HG02798 (cell line): Measurements from ENCODE around the gene MRFAP1.
"Not testable (repeated sequence)": the region's sequence is repeated elsewhere in the genome, so short reads cannot be mapped to it uniquely, and the experiment has no call there.

ENCODE experiments used
- ATAC-seq: cut with Tn5 transposase; IDR thresholded peaks from one replicate; pipeline ENCODE4 v1.9.1; 2021; ENCODE audit warnings: mild to moderate bottlenecking; ENCODE audit not compliant: unreplicated experiment, poor library complexity

Gene MRFAP1

DNA sequence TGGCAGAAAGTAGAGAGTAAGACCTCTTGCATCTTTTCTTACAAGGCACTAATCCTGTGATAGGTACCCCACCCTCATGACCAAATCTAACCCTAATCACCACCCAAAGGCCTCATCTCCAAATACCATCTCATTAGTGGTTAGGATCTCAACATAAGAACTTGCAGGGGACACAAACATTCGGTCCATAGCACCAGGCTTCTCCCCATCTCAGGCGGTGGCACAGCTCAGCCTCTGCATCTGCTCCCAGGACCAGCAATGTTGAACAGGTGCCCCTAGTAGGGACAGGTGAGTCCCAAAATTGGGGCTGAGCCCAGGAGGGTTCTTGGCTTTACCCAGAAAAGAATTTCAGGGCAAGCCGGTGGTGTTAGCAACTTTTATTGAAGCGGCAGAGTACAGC lies 8.4 kb upstream of the MRFAP1 start:
- ATAC-seq: no peak

DNA sequence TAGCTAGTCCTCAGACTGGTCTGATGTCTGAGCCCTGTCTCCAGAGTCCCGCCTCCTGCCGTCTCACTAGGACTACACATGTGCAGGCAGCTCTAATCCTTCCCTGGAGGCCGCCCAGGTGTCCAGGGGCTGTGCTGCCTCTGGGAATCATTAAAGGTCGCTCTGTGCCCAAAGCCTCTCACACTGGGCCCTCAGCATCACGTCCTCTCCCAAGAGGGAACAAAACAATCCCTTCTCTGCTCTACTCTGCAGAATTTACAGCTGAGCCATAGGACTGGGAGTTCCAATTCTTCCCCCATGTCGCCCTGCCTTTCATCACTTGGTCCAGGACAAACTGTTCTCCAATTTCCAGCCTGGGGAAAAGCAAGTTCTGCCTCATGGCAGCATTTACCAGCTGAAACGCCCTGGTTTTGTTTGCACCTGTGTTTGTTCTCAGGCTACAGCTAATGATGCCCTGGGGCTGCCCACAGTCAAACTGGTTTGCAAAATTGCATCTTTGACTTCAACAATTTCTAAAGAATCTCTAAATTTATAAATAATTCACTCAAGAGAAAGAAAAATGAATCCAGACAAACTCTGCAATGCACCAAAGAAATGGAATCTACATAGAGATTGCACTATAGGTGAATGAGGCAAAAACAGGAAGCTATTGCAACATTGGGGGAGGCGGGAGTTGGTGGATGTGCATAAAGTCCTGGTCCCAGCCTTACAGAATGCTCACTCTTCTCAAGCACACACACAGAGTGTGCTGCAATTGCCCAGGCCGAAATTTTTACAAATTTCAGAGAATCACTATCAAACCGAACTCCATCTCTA lies 7.2 kb upstream of the MRFAP1 start:
- no peak for ATAC-seq

DNA sequence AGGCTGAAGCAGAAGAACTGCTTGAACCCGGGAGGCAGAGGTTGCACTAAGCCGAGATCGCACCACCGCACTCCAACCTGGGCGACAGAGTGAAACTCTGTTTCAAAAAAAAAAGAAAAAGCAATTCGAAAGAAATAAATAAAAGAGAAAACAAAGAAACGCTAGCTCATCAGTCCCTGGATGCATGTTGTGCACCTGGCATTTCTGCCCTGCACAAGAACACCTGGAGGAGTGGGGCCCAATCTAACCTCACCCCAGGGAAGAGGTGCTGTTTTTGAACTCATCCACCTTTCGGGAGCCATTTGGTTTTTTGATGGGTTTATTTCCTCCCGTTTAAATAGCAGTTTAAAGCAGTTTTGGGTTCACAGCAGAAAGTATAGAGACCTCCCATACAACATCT lies 5.7 kb upstream of the MRFAP1 start:
- no peak for ATAC-seq

DNA sequence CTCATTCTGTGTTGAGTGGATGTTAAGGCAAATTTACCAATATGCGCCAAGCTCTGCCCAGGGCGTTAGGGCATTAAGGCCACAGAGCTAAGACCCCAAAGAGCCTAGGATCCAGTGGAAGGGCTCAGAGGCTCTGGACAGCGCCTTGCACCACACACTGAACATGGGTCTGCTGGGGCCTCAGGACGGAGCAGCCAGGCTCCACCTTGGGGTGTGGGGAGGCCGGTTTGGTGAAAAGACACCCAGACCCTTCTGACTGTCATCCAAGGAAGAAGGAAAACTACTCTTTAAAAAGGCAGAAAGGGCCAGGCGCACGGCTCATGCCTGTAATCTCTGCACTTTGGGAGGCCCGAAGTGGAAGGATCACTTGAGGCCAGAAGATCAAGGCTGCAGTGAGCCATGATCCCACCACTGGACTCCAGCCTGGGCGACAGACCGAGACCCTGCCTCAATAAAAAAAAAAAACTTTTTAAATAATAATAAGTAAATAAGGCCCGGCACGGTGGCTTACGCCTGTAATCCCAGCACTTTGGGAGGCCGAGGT lies 1.3 kb upstream of the MRFAP1 start:
- no peak for ATAC-seq

DNA sequence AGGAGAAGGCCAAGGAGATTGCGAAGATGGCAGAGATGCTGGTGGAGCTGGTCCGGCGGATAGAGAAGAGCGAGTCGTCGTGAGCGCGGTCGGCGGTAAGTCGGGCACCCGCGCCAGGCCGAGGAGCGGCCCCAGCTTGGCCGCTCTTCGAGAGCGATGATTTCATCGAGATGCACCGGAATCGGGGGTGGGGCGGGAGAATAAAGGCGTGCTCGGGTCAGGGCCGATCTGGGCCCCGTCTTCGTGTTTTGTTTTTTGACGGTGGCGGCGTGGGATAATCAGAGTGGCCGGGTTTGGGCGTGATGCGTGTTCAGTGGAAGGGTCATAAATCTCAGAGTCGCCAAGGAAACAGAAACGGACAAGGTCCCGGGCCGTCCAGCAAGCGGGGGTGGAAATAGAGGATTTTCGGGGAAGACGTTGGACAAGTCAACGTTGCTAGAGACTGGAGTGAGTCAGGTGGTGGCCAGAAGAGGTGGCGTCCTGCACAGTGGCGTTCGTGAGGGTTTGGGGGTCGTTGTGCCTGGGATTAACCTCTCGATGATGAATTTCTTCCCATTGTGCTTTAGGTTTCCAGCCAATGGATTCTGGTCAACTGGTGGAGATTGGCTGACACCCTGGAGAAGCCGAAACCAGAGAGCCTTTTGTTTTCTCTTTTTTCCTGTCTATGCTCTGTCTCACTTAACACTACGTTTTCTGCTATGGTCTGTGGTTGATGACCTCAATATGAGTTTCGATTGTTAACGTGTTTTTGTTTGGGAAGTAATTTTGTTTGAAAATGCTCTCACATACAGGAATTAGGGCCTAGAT lies 882 bp downstream of the MRFAP1 start:
- peak; percentile 31 for ATAC-seq

DNA sequence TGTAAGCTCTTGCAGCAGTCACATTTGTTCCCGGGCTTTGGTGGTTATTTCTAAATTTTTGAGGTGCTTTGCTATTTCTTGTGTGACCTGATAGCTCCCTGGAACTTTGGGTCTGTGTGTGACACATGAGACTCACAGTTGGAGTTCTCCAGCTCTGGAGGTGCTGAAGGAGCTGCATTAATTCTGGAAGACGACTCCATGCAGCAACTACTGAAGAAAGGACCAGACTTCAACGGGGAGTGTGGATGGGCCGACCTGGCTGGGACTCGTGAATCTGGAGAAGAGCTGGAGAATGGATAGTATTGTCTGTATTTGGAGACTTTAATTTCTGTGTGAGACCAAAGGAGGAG lies 1.5 kb downstream of the MRFAP1 start:
- no peak for ATAC-seq

DNA sequence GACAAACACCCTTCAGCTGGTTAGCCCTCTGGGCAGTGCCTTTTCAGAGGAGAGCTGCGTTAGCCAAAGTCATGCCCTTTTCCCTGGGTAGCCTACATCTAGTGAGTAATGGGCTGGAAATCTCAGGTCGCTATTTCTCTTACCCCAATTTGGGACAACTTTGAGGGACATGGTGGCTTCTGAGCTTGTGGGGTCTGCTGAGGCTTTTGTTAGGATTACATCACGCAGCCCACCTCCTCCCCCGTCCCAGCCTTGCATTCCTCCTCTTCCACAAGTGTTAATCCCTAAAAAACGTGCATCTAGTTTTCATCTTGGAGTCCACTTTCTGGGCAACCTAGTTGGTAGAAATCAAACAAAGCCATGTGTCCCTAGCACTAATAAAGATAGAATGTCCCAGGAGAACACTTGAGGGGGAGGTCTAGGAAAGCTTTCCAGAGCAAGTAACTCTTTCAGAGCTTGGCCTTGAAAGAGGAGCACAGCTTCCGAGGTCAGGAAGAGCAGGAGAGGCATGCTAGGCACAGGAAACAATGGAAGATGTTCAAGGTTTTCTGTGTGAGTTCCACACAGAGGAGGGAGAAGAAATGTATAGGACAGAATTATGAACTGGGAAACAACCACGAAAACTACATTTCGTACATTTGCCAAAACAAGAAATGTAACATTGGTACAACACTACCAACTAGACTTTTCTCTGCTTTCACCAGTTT lies 2.8 kb downstream of the MRFAP1 start:
- no peak for ATAC-seq

DNA sequence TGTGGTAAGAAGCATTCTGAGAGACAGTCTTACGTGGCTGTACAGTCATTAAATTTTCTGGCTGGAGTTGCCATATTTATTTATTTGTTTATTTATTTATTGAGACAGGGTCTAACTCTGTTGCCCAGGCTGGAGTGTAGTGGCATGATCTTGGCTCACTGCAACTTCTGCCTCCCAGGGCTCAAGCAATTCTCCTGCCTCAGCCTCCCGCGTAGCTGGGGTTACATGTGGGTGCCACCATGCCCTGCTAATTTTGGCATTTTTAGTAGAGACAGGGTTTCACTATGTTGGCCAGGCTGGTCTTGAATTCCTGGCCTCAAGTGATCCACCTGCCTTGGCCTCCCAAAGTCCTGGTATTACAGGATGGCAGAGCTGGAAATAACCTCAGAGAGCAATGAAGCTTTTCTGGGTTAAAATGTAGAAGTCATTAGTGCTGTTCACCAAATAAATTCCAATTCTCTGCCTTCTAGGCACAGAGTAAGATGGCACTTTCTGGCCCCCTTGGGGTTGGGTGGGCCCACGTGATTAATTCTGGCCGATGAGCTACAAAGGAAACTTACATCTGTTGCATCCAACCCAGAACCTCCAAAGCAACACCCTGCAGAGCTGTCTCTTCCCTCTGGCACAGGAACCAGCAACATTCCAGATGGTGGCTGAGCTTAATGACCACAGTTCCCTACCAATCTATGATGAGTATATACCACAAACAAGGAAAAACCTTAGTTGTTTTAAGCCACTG lies 4.5 kb downstream of the MRFAP1 start:
- no peak for ATAC-seq

DNA sequence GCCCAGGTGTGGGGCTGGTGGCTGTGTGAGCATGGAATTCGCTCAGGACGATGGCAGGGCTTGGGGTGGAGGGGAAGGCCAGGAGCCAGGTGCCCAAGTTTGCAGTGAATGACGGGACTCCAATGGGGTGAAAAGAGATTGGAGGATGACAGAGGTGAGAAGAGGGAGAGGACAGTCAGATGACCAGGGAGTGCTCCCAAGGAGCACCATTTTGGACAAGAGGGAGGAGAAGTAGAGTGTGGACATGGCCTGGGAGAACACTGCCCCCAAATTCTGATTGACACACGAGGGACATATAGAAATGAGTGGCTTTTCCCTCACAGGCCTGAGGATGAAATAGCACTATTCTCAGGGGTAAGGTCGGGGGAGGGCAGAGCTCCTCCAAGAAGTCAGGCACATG lies 6.7 kb downstream of the MRFAP1 start:
- no peak for ATAC-seq

DNA sequence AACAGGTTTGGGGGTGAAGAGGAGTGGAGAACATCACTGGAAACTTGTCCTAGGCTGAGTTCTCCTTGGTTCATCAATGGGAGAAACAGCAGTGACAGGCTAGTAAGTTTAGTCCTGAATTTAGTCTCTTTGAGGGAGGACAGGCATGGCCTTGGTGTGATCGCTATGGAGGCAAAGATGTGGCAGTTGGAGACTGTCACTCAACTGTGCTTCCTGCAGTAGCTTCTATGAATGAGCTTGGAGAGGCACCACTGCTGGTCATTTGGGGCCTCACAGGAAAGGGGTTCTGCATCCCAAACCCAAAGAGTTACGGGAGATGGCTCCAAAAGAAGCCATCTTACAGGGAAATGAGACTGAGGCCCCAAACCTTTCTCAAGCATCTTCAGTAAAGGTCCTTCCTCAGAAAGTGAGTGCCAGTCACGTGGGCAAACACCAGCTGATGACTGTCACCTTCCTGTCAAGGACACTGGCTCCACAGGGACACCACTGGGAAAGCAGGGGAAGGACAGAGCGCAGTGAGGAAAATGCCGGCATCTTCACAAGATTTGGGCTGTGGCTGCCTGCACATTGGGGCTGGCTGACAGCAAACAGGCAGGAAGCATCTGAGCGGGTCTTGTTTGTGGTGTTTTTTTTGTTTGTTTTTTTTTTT lies 7.2 kb downstream of the MRFAP1 start:
- no peak for ATAC-seq

DNA sequence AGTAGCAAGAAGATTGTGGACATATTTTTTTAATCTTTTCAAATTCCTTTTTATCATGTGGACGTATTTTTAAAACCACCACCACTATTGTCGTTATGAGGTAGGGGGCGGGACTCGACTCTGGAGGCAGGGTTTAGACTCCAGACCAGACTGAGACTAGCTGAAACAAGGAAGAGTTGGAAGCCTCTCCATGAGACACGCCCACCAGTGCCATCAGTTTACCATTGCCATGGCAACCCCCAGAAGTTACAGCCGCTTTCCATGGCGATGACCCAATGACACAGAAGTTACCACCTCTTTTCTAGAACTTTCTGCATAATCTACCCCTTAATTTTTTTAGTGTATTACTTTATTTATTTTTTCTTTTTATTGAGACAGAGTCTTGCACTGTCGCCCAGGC lies 8.7 kb downstream of the MRFAP1 start:
- no peak for ATAC-seq

DNA sequence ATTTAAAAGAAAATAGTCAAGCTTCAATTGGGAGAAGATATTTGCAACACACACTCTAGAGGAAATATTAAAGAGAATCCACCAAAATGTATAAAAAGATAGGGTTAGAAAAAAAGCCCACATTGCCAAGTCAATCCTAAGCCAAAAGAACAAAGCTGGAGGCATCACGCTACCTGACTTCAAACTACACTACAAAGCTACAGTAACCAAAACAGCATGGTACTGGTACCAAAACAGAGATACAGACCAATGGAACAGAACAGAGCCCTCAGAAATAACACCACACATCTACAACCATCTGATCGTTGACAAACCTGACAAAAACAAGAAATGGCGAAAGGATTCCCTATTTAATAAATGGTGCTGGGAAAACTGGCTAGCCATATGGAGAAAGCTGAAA lies 13.7 kb downstream of the MRFAP1 start:
- ATAC-seq: not testable (repeated sequence)

DNA sequence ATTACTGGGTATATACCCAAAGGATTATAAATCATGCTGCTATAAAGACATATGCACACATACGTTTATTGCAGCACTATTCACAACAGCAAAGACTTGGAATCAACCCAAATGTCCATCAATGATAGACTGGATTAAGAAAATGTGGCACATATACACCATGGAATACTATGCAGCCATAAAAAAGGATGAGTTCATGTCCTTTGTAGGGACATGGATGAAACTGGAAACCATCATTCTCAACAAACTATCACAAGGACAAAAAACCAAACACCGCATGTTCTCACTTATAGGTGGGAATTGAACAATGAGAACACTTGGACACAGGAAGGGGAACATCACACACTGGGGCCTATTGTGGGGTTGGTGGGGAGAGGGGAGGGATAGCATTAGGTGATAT lies 14.8 kb downstream of the MRFAP1 start:
- not testable (repeated sequence) for ATAC-seq

DNA sequence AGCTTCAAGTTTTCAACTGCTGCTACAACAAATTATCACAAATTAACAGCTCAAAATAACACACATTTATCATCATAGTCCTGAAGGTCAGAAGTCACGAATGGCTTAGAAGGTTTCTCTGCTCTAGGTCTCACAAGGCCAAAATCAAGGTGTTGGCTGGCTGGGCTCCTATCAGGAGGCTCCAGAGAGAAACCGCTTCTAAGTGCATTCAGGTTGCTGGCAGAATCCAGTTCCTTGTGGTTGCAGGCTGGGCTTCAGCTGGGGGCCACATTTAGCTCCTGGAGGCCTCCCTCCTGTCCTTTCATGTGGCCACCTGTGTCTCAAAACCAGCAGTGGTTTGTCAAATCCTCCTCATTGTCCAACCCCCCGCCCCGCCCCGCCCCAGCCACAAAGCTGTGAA lies 15.4 kb downstream of the MRFAP1 start:
- no peak for ATAC-seq

DNA sequence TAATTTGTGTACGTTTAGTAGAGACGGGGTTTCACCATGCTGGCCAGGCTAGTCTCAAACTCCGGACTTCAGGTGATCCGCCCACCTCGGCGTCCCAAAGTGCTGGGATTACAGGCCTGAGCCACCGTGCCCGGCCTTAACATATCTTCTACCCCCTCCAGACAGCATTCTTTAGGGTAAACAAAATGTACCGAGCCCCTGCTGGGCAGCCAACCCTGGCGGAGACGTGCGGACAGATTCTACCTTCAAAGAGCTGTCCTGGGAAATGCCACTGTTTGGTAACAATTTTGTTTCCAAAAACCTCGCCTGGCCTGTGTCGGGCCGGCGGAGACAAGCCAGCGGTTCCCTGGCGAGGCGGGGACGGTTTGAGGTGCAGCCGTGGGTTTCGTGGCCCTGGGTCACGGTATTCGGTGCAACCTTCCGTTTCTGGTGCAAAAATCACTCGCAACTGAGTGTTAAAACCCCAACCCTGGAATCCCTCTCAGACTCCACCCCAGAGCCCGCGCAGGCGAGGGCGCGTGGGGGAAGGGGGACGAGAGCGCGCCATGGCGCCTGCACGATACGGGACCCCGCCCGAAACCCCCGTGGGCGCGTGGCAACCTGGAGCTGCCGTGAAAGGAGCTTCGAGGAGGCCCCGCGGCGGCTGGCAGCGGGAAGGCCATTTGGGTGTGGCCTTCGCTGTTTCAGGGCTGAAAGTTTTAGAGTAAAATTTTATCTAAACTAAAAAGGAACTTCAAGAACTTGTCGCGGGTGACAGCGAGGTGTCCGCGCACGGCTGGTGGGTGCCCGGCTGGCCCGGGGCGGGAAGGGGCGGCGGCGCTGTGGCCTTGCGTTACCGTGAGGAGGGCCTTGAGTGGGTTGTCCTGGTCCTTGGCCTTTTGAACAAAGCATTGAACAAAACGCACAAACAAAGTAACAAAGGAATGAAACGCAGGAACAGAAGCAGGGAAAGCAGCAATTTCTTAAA lies 17.0 kb downstream of the MRFAP1 start:
- no peak for ATAC-seq

DNA sequence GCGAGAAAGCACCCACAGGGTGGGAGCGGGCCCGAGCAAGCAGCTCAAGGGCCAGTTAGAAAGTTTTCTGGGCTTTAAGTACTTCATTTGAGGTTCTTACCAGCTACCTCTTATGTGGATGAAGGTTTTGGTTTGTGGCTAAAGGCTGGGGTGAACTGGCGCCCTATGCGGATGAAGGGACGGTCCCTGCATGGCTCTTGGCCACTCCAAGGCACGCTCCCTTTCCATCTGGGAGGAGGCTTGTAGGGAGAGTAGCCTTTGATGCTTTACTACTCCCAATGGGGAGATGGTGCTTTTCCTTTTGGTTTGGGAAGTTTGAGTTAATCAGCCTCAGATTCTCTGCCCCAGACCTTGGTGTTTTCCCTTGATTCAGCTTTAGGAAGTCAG lies 17.7 kb downstream of the MRFAP1 start:
- ATAC-seq: no peak

DNA sequence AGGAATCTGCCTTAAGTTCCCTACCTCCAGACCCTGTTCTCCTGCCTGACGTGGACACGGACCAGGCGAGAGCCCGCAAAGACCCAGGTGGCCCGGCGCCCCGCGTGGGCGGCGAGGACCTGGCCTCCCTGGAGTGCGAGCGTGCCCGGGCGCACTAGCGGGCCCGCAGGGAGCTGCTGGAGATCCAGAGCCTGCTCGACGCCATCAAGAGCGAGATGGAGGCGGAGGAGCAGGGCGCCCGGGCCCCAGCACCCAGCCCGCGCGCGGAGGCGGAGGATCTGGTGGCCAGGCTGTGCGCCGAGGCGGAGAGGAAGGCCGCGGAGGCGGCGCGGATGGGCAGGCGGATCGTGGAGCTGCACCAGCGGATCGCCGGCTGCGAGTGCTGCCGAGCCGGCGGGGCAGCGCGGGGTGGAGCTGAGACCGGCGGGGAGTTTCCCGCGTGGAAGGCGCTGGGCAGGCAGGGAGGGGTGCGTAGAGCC lies 18.2 kb downstream of the MRFAP1 start:
- ATAC-seq: peak; percentile 56

DNA sequence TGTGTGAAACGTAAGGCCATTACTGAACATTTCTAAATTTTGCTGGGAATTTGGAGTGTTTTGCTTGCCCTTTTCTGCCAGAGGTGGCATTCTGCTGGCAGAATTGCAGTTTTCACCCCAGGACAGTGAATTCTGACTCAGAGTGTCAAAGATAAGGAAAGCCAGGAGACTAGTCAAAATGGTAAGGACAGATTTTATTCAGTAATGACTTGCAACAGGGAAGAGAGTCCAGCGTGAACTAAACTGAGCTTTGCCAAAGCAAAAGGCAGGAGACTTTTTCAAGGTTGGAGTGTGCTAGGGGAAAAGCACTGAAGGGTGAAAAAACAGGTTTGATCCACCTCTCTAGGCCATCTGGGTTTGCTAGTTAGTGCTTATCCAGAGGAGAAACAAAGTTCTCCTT lies 19.4 kb downstream of the MRFAP1 start:
- ATAC-seq: no peak

DNA sequence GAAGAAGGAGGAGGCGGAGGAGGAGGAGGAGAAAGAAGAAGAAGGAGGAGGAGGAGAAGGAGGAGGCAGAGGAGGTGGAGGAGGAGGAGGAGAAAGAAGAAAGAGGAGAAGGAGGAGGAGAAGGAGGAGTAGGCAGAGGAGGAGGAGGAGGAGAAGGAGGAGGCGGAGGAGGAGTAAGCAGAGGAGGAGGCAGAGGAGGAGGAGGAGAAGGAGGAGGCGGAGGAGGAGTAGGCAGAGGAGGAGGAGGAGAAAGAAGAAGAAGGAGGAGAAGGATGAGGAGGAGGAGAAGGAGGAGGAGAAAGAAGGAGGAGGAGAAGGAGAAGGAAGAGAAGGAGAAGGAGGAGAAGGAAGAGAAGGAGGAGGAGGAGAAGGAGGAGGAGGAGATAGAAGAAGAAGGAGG lies 19.9 kb downstream of the MRFAP1 start:
- ATAC-seq: no peak
